HEK293T (cell line): Measurements from ENCODE around the gene TSPAN18.

Experiments
- ARNT ChIP-seq: fragments of 450-650 bp; IDR thresholded peaks from 2 replicates; pipeline ENCODE4 v1.6.1; 2017; ENCODE audit warnings: mild to moderate bottlenecking
- BHLHE40 ChIP-seq: fragments of 450-650 bp; IDR thresholded peaks from 2 replicates; pipeline ENCODE4 v1.6.1; 2016; ENCODE audit warnings: mild to moderate bottlenecking, moderate library complexity, borderline replicate concordance
- FOXA1 ChIP-seq: fragments of 450-650 bp; IDR thresholded peaks from 2 replicates; pipeline ENCODE4 v1.6.1; 2016; ENCODE audit warnings: mild to moderate bottlenecking
- FOXK2 ChIP-seq: fragments of 450-650 bp; IDR thresholded peaks from 2 replicates; pipeline ENCODE4 v1.6.1; 2016; ENCODE audit warnings: mild to moderate bottlenecking
- FOXM1 ChIP-seq: fragments of 450-650 bp; IDR thresholded peaks from 2 replicates; pipeline ENCODE4 v1.6.1; 2017; ENCODE audit warnings: mild to moderate bottlenecking, borderline replicate concordance
- L3MBTL2 ChIP-seq: fragments of 450-650 bp; conservative IDR thresholded peaks from 2 replicates; pipeline ENCODE4 v1.6.1; 2016; ENCODE audit warnings: mild to moderate bottlenecking
- SP1 ChIP-seq: fragments of 450-650 bp; IDR thresholded peaks from 2 replicates; pipeline ENCODE4 v1.6.1; 2017
- TARDBP ChIP-seq: fragments of 450-650 bp; IDR thresholded peaks from 2 replicates; pipeline ENCODE4 v1.6.1; 2016

DNA sequence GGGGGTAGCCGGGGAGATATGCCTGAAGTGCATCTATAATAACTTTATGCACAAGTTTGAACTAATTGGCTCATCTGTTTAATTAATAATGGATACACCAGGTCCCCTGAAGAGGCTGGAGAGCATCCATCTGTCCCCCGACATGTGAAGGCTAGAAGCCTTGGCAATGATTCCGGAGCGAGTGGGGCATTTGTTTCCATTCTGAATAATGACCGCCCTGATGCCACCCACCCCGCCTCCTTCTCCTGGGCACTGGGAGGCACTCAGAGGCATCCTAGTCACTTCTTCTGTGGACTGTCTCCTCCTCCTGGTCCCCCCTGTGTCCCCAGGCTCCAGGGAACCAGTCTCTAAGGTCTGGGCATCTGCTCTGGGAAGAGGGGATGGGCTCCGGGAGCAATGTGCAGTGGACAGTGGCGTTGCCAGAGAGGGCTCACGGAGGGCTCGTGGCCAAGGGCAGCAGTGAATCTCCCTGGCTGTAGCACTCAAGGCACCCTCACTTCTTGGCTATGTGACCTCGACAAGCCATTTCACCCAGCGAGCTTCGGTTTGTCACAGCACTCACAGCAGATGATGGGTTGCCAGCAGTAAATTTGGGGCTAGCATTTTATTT is 64.7 kb downstream of the TSPAN18 start:
- no peak for TF ChIP-seq L3MBTL2
- no peak for TF ChIP-seq FOXK2
- TF ChIP-seq BHLHE40 = no peak
- no peak for TF ChIP-seq SP1
- no peak for TF ChIP-seq ARNT
- no peak for TF ChIP-seq FOXA1
- no peak for TF ChIP-seq TARDBP
- no peak for TF ChIP-seq FOXM1
